Lung (tissue), 12 donors: ENCODE measurements around the gene PPFIA3. TPM values are rescaled to one million over a fixed set of nuclear protein-coding genes. Genes with fewer than 3 reads are reported as not detected.

Experiments
- ATAC-seq: fragments of 200-7000 bp; cut with Tn5 transposase; one replicate; pipeline ENCODE4 v1.9.1; 2020; ENCODE audit warnings: moderate number of reproducible peaks; ENCODE audit not compliant: insufficient read depth, low FRiP score
- DNase-seq, 3 donors: peaks; one replicate each; pipeline ENCODE4 v3.0.0-alpha.2; 2013 to 2017
- H3K27ac ChIP-seq, 2 donors: one replicate each; pipeline ENCODE4 v1.5.1; 2013; ENCODE audit warnings: mild to moderate bottlenecking in 2 of 2, moderate library complexity in 2 of 2, control low read depth in 1 of 2, inconsistent platforms in 1 of 2, low read depth in 1 of 2, low read length in 1 of 2
- H3K27me3 ChIP-seq, 3 donors: one replicate each; pipeline ENCODE4 v1.5.1; 2013; ENCODE audit warnings: low read length in 2 of 3; ENCODE audit not compliant: control insufficient read depth in 3 of 3, insufficient read depth in 3 of 3
- H3K36me3 ChIP-seq, 4 donors: one replicate each; pipeline ENCODE4 v1.5.1; 2013; ENCODE audit warnings: low read length in 4 of 4, mild to moderate bottlenecking in 1 of 4, moderate library complexity in 1 of 4; ENCODE audit not compliant: control insufficient read depth in 4 of 4, insufficient read depth in 4 of 4
- H3K4me1 ChIP-seq, 5 donors: one replicate each; pipeline ENCODE4 v1.5.1; 2013; ENCODE audit warnings: low read length in 5 of 5, mild to moderate bottlenecking in 2 of 5, moderate library complexity in 1 of 5; ENCODE audit not compliant: control insufficient read depth in 5 of 5, insufficient read depth in 5 of 5
- H3K4me3 ChIP-seq: one replicate; pipeline ENCODE4 v1.5.1; 2013; ENCODE audit warnings: mild to moderate bottlenecking, control low read depth, moderate library complexity
- H3K9ac ChIP-seq, 2 donors: one replicate each; pipeline ENCODE4 v1.5.1; 2013; ENCODE audit warnings: low read length in 2 of 2, control low read depth in 1 of 2; ENCODE audit not compliant: insufficient read depth in 1 of 2
- H3K9me3 ChIP-seq, 4 donors: one replicate each; pipeline ENCODE4 v1.5.1; 2013; ENCODE audit warnings: low read length in 3 of 4, mild to moderate bottlenecking in 1 of 4, moderate library complexity in 1 of 4; ENCODE audit not compliant: control insufficient read depth in 4 of 4, insufficient read depth in 3 of 4
- CTCF ChIP-seq: IDR thresholded peaks from 2 replicates; pipeline ENCODE4 v1.5.1; 2012; ENCODE audit warnings: mild to moderate bottlenecking; ENCODE audit errors: control extremely low read depth, extremely low read depth
- WGBS, 2 donors: extraction: QIAGEN DNeasy Blood & Tissue Kit; methylation state at CpG; one replicate each; pipeline ENCODE4 v1.1.7; 2013; 5-methylcytosine and 5-hydroxymethylcytosine counted together
- polyA plus RNA-seq, 2 donors: library from polyadenylated mRNA; stranded (reverse); fragments of 200-250 nt; gene quantifications; one replicate each; pipeline ENCODE4 v1.2.1, GENCODE V29; 2013
- total RNA-seq, 2 donors: library from RNA; depleted of rRNA in 1 of 2; stranded (reverse); fragments of >200 nt in 1 of 2; gene quantifications; one replicate each; pipeline ENCODE4 v1.2.1, GENCODE V29; 2014 to 2021
- donor health status: control.
- donor health status: control.
- donor health status: Bipolar disorder and iron deficiency.
- donor health status: healthy.
- donor health status: DM: yes; HTN: yes; CAD: no.

Gene PPFIA3
- total and polyA plus RNA-seq, 4 donors = 3.0 to 10.6 (median 8.6) TPM

DNA sequence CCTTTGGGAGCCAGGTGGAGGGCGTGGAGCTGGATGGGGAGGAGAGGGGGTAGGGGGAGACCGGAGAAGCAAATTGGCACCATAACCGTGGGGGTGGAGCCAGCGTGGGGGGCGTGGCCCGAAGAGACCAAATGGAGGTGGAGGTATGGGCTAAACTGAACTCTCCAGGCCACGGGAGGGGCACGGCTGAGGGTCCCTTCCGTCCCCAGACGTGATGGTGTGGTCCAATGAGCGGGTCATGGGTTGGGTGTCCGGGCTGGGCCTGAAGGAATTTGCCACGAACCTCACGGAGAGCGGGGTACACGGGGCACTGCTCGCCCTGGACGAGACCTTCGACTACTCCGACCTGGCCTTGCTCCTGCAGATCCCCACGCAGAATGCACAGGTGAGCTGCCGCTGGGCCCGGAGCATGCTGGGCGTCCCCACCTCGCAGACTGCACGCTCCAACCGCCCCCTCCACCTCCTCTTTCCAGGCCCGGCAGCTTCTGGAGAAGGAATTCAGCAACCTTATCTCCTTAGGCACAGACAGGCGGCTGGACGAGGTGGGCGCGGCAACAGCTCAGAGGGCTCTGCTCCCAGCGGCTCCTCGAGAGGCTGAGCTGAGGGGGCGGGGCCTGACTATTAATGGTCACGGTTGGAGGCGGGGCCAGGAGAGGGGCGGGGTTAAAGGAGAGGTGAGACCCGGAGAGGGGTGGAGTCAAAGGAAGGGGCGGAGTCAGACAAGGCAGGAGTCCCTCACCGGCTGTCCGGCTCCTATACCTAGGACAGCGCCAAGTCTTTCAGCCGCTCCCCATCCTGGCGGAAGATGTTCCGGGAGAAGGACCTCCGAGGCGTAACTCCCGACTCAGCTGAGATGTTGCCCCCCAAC lies 29.7 kb downstream of the PPFIA3 start:
- peak; percentile 97 to 99 (median 99) for DNase-seq
- TF ChIP-seq CTCF = no peak
- H3K9ac ChIP-seq = peak overlapping the region in 1 of 2 donors; percentile 69
- no peaks in the 10 kb centered on the region for H3K36me3 ChIP-seq
- WGBS, 2 donors = 1 to 3% methylated on average over 46 to 49 of the region's 49 CpGs
- H3K27me3 ChIP-seq = no peaks in the 10 kb centered on the region
- H3K4me3 ChIP-seq = peak overlapping the region; percentile 27
- H3K4me1 ChIP-seq = peaks cover 0 to 16% (median 13%) of the 10 kb centered on the region in 5 donors
- H3K9me3 ChIP-seq = peaks cover 0 to under 1% (median 0%) of the 10 kb centered on the region in 4 donors
- H3K27ac ChIP-seq = peak overlapping the region; percentile 83 to 92
- peak; percentile 84 for ATAC-seq

DNA sequence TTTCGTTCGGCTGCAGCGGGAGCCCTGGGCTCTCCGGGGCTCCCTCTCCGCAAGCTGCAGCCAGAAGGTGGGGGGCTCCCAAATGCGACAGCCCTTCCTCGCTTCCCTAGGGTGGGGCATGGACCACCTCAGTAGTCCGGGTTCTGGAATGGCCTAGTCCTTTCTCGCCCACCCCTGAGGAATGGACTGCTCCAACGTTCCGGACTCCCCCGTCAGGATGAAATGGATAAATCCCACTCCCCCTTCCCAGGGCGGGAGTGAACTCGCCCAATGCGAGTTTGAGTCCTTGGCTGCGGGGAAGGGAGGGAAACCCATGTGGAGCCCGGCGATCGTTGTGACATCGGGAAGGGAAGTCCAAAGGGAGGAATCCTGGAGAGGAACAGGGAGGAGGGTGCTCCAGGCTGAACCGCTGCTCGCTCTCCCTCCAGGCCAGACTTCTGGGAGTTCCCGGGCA lies 30.3 kb downstream of the PPFIA3 start:
- Histone ChIP-seq H3K36me3 (no peaks in the 10 kb centered on the region), H3K27ac (peak overlapping the region; percentile 83 to 92), H3K9ac (peak overlapping the region; percentile 28 to 69), H3K9me3 (peaks cover 0 to 2% (median 0%) of the 10 kb centered on the region in 4 donors), H3K4me1 (peaks cover 0 to 17% (median 13%) of the 10 kb centered on the region in 5 donors), H3K27me3 (no peaks in the 10 kb centered on the region), H3K4me3 (peak overlapping the region; percentile 60)
- WGBS, 2 donors = 1% methylated on average over 23 of the region's 23 CpGs
- ATAC-seq = peak; percentile 49
- TF ChIP-seq CTCF = no peak
- DNase-seq = peak; percentile 91 to 97 (median 96)

DNA sequence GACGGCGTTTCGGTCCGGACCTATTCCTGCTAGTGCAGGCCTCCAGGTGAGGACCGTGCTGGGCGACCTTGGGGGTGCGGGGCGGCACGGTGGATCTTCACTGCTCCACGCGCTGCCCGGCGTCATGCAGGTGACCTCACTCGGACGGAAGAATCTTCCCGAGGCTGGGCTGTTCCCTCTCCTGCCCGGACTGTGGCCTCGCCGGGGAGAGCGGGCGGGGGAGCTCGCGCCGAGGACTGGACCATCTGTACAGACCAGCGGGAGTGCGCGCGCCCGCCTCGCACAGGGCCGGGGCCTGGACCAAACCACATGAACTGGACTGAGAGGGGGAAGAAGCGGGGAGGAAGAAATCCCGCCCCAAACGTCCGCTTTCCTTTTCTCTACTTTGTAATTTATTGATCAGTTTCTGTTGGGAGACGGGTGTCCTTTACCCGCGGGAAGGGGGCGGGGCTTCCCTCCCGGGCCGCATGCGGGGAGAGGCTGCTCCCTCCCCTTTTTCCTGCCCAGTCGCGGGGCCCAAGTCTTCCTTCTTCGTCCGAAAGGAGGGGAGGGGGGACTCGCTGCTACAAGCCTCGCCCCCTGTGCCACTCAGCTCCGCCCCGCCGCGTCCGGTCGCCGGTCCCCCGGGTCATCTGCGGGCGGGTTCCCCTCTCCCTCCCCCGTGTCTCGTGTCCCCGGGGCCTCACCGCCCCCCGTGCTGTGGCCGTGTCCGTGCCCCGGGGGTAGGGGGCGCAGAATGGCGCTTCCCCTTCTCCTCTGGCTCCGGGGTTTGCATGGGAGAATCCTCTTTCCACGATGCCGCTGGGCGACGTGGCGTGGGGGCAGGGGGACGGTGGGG lies 31.0 kb downstream of the PPFIA3 start:
- Histone ChIP-seq H3K9ac (peak overlapping the region; percentile 28 to 69), H3K27me3 (no peaks in the 10 kb centered on the region), H3K27ac (peak overlapping the region; percentile 83 to 92), H3K36me3 (no peaks in the 10 kb centered on the region), H3K9me3 (peaks cover 0 to 2% (median 0%) of the 10 kb centered on the region in 4 donors), H3K4me1 (peaks cover 0 to 22% (median 16%) of the 10 kb centered on the region in 5 donors), H3K4me3 (peak overlapping the region; percentile 60)
- TF ChIP-seq CTCF = no peak
- DNase-seq (peak; percentile 93 to 96 (median 95)), ATAC-seq (peak; percentile 63)
- WGBS, 2 donors = 0 to 1% methylated on average over 66 to 74 of the region's 75 CpGs
